GM18867 (cell line): ENCODE results near the gene KCNN1.

Experiments
- ATAC-seq: cut with Tn5 transposase; IDR thresholded peaks from one replicate; pipeline ENCODE4 v1.9.1; 2021; ENCODE audit warnings: mild to moderate bottlenecking, moderate library complexity; ENCODE audit not compliant: unreplicated experiment

KCNN1 gene

DNA sequence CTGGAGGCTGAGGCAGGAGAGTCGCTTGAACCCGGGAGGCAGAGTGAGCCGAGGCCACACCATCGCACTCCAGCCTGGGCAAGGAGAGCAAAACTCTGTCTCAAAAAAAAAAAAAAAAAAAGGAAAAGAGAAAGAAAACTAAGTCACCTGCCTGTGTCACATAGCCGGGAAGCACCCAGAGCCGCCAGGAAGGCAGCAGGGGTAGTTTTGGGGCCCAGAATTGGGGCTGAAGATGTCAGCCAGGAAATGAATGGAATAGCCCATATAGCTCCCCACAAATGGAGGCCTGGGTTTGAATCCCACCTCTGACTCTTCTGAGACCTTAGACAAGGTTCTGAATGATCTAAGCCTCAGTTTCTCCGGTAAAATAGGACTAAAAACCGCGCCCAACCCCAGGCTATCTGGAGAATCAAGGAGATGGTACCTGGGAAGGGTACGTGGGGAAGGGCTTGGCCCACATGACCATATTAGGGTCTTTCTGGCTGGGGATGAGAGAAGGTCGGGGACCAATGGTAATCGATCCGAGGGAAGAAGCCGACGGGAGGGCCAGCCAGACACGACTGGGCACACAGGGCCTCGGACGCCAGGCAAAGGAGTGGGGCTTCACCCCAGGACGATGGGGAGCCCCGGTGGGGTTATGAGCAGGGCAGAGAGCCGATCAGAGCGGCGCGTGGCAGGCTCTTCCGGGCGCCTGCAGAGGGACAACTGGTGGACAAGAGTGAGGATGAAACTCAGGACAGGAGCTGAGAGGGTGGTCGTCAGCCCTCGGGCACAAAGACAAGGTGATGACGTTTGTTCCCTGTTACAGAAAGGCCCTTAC, 19.7 kb upstream of the KCNN1 start:
- peak; percentile 13 for ATAC-seq

DNA sequence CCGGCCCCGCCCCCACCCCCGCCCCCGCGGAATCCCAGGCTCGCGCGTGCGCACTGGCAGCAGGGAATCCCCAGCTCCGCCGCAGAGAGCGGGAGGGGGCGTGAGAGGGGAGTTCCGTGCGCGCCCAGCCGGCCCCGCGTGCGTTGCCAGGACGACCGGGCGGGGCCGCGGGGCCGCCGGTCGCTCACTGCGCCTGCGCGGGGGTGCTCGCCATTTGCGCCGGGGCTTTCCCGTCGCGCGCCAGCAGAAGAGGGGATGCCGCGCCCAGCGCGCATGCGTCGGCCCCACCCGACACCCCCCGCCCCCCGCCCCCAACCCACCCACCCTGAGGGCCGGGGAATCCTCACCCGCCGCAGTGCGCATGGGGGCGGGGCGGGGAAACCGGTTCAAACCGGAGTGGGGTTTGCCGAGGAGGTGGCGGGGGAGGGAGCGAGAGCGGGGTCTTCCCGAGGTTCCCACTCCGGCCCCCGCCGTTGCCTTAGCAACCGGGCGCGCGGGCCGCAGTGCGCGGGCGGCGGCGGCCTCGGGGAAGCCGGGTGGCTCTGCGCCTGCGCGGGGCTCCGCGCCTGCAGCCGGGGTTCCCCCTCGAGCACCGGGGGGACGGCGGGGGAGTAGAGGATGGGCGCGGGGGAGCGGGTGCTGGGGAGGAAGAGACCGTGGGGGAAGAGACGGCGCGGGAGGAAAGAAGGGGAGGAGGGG, 18.9 kb upstream of the KCNN1 start:
- peak; percentile 65 for ATAC-seq

DNA sequence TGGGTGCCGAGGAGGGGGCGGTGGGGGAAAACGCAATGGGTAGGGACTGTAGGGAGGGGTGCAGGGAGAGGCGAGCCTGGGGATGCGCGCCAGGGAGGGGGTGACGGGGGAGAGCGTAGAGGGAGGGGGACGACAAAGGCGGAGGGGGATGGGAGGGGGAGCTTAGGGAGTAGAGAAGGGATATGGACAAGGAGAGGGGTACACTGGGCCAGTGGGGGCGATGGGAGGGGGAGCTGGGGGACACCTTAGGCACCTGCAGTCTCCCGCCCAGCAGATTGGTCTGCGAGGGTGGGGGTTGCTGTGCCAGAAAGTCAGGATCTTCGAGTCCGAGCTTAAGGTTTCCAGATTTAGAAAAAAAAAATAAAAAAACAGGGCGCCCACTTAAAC, 18.4 kb upstream of the KCNN1 start:
- no peak for ATAC-seq

DNA sequence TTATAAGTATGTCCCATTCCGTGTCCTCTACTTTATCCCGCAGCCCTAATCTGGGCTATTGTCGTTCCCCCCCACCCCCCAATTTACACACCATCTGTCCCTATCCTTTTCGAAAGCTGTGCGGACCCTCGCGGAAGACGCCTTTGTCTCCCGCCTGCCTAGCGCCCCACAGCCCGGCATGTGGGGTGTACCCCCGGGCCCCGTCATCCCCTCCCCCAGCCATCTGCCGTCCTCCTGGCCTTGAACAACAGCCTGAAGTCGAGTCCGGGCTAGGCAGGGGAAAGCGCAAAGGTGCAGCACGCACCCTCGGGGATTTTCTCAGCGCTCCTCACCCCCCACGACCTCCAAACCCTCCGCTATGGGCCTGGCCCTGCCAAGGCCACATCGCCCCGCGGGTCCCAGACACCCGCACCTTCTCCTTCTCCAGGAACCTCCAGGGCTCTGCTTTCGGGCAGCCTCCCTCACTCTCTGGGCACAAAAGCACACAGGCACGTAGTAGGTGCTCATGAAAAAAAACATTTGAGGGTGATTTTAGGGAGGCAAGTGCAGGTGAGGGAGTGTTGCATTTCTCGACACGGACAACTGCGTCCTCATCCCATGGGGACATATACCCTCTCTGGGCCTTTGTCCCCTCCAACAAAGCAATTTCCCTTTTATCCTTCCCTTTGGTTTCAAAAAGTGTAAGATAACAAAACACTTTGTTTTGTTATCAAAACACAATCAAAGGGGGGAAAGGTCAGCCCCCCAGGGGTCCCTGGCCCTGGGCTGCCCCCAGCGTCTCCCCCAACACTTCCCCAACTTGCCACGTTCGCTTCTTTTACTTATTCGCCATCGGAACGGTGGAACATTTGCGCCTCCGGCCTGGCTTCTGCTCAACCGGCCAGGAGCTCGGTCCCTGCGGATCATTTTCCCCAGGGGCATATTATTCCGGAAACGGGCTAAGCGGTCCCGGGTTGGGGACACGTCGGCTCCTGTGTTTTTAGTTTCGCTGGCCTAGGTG, 17.7 kb upstream of the KCNN1 start:
- ATAC-seq, result no peak

DNA sequence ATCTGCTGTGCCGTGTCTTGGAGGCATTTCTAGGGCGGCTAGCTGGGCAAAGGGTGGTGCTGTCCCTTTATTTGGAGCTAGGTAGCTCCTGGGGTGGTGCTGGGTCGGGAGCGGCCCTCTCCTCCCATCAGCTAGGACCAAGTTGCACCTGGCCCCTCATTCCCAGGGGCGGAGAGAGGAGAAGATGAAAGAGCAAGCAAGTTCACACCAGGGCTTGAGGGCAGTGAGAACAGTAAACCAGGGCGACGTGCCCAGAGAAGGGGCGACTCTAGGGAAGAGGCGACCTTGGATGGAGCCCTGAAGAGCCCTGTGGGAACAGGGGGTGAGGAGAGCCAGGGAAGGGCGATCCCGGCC, 17.0 kb upstream of the KCNN1 start:
- no peak for ATAC-seq

DNA sequence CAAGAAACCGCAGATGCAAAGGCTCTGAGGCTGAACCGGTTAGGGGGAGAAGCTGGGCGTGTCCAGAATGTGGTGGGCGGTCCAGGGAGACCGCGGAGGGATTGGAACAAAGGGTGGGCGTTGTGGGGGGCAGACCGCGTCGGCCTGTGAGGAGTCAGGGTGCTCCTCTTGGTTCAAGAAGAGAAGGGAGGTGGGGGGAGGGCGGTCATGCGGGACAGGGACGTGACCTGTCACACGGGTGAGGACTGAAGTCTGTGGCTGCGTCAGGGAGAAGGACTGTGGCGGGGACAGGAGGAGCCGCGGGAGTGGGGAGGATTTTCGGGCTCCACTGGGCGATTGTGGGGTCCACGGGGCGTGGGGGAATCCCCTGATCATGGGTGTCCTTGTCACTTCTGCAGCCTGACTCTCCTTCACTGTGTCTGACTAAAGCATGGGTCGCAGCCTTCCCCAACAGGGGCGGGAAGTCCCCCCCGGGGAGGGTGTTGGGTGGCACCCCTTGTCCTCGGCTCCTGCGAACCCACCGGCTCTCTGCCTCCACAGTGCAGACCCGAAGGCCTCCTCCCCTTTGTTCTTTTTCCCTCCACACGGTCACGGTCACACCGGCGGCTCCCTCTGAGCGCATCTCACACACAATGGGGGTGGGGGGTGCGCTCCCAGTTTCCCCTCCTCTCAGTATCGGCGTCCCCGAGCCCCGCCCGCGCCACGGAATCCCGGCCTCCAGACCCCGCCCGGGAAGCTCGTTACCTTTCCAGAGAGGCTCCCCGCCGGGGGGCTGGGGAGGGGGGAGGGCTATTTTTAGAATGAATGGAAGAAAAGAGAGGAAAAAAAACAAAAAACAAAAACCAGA, 16.4 kb upstream of the KCNN1 start:
- ATAC-seq, result no peak

DNA sequence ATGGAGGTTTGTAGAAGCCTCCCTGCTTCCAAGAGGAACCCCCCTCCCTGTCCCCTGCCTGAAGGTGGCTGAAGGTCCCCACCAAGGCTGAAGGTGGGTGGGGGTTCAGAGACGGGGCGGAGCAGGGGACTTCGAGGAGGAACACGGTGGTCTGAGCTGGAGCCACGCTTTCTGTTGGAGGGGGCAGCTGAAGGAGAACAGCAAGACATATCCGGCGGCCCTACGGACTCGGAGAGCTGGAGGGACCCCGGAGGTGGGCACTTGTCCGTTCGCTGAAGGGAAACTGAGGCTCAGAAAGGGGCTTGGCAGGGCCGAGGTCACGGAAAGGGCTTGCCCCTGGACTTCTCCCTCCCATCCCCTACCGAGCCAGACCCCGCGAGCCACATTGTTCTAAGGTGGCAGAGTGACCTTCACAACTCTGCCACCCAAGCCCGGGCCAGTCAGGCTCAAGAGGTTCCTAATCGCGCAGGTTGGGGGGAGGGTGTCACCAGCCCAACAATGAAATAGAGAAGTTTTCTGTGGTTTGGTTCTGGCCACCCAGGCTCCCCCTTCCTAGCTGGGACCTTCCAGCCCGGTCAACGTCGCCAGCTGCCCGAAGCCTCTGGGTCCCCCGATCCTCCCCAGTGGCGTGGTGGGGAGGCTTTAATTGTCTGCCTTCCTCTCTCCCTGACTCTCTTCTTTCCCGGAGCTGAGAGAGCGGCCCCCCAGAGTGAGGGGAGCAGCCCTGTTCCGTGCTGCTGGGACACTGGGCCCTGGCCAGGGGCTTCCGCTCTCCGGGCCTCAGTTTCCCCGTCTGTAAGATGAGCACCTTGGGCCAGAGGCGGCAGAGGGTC, 15.5 kb upstream of the KCNN1 start:
- no peak for ATAC-seq

DNA sequence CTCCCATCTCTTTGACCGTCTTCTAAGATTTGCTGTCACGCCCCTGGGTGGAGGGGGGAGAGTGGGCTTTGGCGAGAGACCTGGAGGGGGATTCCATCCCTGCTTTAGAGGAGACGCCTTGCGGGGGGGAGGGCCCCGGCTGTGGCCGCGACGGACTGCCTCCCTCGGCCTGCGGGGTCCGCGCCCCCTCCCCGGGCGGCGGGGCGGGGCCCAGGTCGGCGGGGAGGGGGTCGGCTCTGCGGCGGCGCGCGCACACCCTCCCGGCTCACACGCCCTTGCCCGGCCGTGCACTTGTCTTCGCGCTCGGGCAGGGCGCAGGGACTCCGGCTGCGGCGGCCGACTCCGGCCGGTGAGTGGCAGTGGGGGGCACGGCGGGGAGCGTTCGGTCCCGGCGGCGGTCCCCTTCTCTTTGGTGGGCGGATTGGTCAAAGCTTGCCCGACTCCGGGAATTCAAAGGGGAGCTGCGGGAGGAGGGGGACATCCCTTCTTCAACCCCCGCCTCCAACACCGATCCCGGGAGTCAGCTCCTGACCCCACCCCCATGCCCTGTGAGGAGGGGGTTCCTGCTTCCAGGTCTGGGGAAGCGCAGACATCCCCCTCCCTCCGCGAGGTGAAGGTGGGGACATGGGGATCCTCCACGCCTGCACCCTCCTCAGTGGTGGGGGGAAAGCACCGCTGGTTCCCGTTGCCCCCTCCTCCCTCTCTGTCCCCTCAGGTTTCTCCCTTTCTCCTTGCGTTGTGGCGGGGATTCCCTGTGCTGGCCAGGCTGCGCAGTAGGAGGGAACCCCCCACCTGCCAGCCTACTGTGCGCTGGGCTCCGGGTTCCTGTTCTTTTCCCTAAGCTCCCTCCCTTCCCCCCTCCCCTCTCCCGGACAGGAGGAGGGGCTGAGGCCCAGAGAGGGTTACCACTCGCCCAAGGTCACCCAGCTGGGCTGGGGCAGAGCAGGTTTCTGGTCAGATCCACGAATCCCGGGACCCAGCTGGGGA, 14.6 kb upstream of the KCNN1 start:
- no peak for ATAC-seq

DNA sequence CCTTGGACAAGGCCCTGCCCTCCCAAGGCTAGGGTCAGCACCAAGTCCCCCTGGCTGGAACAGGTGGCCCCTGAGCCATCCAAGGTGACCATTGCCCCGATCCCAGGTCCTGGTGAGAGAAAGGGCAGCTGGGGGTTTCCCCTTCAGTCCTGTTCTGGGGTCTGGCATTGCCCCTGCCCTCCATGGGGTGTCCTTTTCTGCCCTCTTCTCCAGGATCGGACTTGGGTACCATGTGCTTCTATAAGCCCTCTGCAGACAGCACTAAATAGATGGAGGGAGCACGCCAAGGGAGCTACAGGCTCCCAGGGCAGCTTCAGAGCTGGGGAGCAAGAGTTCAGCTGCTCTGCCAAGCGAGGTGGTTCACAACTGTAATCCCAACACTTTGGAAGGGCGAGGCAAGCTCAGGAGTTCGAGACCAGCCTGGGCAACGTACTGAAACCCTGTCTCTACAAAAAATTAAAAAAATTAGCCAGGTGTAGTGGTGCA, 13.5 kb upstream of the KCNN1 start:
- ATAC-seq, result no peak

DNA sequence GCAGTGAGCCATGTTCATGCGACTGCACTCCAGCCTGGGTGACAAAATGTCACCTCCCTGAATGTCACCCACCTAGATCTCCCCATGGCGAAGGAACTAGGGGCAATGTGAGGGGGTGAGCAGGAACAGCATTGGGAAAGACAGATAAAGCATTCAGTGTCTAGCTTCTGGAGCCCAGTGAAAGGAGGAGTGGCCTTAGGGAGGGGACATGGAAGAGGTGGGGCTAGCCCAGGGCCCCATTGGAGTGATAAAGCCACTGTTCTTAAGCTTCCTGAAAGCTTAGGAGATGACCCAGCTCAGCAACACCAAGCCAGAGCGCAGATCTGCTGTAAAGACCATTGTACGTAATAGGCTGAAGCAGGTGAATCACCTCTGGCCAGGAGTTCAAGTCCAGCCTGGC, 13.0 kb upstream of the KCNN1 start:
- ATAC-seq, result no peak

DNA sequence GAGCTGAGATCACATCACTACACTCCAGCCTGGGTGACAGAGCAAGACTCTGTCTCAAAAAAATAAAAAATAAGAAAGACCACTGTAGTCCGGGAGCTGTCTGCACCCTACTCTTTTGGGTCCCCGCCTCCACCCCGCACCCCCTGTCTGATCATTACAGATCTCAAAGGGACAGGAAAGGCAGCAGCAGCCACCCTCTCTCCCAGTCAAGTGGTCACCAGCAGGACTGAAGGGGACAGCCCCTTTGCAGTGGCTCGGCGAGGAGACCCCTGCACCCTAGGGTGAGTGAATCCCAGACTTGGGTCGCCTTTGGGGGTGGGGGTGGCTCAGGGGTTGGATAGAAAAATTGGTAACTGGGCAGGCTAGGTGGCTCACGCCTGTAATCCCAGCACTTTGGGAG, 12.5 kb upstream of the KCNN1 start:
- ATAC-seq, result no peak

DNA sequence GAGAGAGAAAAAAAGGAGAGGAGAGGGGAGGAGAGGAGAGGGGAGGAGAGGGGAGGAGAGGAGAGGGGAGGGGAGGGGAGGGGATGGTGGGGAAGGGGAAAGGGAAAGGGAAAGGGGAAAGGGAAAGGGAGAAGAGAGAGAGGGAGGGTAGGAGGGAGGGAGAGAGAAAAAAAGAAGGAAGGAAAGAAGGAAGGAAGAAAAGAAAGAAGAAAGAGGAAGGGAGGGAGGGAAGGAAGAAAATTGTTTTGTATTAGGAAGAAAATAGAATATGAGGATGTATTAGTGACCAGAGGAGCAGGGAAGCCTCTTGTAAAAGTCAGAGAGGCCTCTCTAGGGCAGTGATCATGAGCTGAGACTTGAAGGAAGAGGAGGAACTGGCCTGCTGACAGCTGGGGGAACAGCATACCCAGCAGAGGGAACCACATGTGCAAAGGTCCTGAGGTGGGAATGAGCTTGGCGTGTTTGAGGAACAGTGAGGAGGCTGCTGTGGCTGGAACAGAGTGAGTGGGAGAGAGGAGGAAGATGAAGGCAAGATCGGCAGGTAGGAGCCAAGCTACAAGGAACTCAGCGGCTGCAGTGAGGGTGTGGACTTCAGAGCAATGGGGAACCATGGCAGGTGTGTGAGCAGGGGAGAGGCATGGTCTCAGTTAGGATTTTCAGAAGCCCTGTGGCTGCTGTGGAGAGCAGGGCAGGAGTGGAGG, 9.6 kb upstream of the KCNN1 start:
- ATAC-seq, result no peak

DNA sequence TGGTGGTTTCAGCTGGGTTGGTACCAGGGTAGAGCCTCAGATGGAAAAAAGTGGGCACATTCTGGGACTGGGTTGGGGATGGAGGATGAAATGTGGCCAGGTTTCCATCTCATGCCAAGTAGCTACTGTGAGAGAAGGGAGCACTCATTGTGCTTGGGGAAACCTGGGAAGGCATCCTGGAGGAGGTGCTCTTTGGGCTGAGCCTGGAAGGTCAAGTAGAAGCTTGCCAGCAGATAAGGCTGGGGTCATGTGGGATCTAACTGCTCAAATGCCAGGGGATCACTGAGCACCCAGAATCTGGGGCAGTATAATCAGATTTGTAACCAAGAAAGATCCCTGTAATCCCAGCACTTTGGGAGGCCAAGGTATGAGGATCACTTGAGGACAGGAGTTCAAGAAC, 9.0 kb upstream of the KCNN1 start:
- ATAC-seq, result no peak

DNA sequence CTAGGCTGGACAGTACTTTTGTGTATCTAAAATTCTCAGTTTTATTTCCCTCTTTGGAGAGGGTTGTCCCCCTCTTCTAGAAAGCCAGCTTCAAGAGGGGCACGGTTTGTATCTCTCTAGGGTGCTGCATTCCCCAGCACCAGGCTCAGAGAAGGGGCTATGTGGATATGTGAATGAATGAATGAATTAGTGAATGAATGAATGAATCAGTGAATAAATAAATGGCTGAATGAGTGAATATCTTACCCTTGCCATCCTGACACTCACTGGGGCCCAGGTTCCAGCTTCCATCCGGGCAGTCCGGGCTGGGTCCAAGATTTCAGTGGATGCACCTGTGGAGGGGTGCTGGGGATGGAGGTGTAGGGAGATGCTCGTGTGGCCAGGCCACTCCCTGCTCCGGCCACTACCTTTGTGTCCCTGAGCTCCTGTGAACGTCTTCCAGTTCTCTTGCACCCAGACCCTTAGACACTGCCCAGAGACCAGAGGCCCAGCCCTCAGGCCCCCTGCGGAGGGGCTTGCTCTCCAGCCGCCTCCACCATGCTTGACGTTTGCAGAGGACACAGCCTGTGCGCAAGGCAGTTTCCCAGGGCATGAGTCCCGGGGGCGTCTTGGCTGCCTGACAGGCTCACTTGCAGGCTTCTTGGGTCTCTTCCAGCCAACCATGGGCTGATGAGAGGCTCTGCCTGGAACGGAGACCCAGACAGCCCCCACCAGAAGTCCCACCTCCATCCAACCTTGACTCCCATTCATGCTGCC, 2.8 kb upstream of the KCNN1 start:
- ATAC-seq, result no peak

DNA sequence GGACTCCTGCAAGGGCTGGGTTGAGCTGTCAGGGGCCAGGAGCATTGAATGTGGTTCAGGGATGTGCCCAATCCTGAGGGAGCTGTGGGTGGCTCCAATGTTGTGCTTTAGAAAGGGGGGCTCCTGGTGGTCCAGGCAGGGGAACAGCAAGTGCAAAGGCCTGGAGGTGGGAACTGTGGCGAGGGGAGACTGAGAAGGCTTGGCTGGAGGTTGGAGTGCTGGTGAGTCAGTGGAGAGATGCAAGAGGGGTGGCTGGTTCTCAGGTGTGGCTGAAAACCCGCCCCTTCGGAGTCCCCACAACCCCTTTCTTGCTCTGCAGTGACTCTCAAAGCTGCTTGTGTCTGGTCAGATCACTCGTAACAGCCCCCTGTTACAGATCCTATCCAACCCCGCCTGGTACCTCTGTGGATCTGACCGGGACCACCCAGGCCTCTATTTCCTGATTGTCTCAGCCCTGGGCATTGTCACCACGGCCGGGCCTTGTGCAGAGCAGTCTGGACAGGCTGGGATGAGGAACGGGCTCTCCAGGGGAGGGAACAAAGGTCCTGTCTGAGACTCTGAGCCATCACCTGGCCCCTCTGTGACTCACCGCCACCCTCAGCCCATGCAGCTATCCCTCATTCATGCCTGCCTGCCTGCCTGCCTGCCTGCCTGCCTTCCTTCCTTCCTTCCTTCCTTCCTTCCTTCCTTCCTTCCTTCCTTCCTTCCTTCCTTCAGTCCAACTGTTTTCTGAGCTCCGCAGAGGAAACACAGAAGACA, 1.4 kb upstream of the KCNN1 start:
- no peak for ATAC-seq

DNA sequence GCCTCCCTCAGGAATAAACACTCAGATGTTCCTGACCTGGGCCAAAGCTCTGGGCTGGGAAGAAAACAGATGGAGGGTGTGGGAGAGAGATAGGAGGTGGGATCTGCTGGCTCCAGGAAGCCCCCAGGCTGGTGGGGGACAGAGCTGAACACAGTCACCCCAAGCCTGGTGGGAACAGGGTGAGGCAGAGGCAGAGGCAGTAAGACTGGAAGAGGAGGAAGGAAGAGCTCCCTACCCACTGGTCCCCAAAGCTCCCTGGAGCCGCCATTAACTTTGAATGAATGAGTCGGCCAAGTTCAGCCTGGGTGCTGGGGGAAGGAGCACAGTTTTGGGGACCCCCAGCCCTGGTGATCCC, 801 bp upstream of the KCNN1 start:
- no peak for ATAC-seq
